Hair follicular keratinocyte (primary cell): ENCODE data around the gene TEN1. TPM values are rescaled to one million over a fixed set of nuclear protein-coding genes. Genes with fewer than 3 reads are reported as not detected.

Experiments used
- total RNA-seq: library from RNA; depleted of rRNA; stranded (reverse); fragments of >200 nt; gene quantifications from 2 replicates; pipeline ENCODE4 v1.2.3, GENCODE V29; 2015

The TEN1 gene
- total RNA-seq = 13.4 and 17.1 TPM in 2 replicates

GRCh38 chr17:75978938-75979704, at the start of gene TEN1, which contains the start of gene ACOX1:
Gene TEN1 (plus strand): TSS chr17:75979240. CDS start chr17:75986193, 6,953 bp downstream.
Gene ACOX1 (minus strand): TSS chr17:75979166. CDS start chr17:75979073, 93 bp downstream.

GRCh38 chr17:75940727-75941441, 38.2 kb upstream of the TEN1 start, which contains the start of gene FBF1:
Gene FBF1 (minus strand): TSS chr17:75941042. CDS start chr17:75938149, 2,893 bp downstream.

GRCh38 chr17:76000755-76001521, 21.9 kb downstream of the TEN1 start, which contains the start of gene CDK3:
Gene CDK3 (plus strand): TSS chr17:76000855. CDS start chr17:76001426, 571 bp downstream.

GRCh38 chr17:76027159-76027839, 48.3 kb downstream of the TEN1 start, which contains the start of gene EVPL:
Gene EVPL (minus strand): TSS chr17:76027306. CDS start chr17:76027198, 108 bp downstream.

Other genes with a start within 250 kb of the TEN1 start
- gene GALK1, start 214.0 kb upstream of the TEN1 start, total RNA-seq = 11.1 TPM in 2 replicates
- gene UNK, start 194.4 kb upstream of the TEN1 start, total RNA-seq = 12.9 and 21.5 TPM in 2 replicates
- gene UNC13D, start 134.8 kb upstream of the TEN1 start, total RNA-seq = 0.87 and 1.2 TPM in 2 replicates
- gene WBP2, start 123.9 kb upstream of the TEN1 start, total RNA-seq = 43.7 and 62.4 TPM in 2 replicates
- 40.9 and 68.3 TPM in 2 replicates for gene TRIM47, start 100.7 kb upstream of the TEN1 start, total RNA-seq
- 14.9 and 17.5 TPM in 2 replicates for gene TRIM65, start 82.3 kb upstream of the TEN1 start, total RNA-seq
- 29.7 and 35.8 TPM in 2 replicates for gene MRPL38, start 74.4 kb upstream of the TEN1 start, total RNA-seq
- 10.8 and 12.0 TPM in 2 replicates for gene FBF1, start 38.2 kb upstream of the TEN1 start, total RNA-seq
- 17.2 and 20.6 TPM in 2 replicates for gene ACOX1, start 74 bp upstream of the TEN1 start, total RNA-seq
- 0.16 and 1.3 TPM in 2 replicates for gene CDK3, start 21.6 kb downstream of the TEN1 start, total RNA-seq
- 14.2 and 19.4 TPM in 2 replicates for gene EVPL, start 48.1 kb downstream of the TEN1 start, total RNA-seq
- 33.6 and 38.8 TPM in 2 replicates for gene SRP68, start 93.3 kb downstream of the TEN1 start, total RNA-seq
- 0.42 TPM in 1 of 2 replicates, not detected in the other for gene GALR2, start 95.5 kb downstream of the TEN1 start, total RNA-seq
- gene ZACN, start 99.9 kb downstream of the TEN1 start, total RNA-seq = not detected in 2 replicates
- 45.4 and 52.4 TPM in 2 replicates for gene EXOC7, start 124.5 kb downstream of the TEN1 start, total RNA-seq
- gene FOXJ1, start 162.0 kb downstream of the TEN1 start, total RNA-seq = 0.23 TPM in 1 of 2 replicates, not detected in the other